HUES6 (cell line): ENCODE measurements around the gene WFDC5.
"Not testable (repeated sequence)": the region's sequence is repeated elsewhere in the genome, so short reads cannot be mapped to it uniquely, and the experiment has no call there.

Experiments used
- H3K27ac ChIP-seq: 2 replicates; pipeline ENCODE4 v1.7.0; 2013; ENCODE audit warnings: low read depth, mild to moderate bottlenecking, low read length, inconsistent platforms
- H3K27me3 ChIP-seq: 2 replicates; pipeline ENCODE4 v1.6.1; 2013; ENCODE audit warnings: low read length; ENCODE audit not compliant: control insufficient read depth, insufficient read depth
- H3K36me3 ChIP-seq: 2 replicates; pipeline ENCODE4 v1.6.1; 2013; ENCODE audit warnings: low read length; ENCODE audit not compliant: control insufficient read depth, insufficient read depth
- H3K4me1 ChIP-seq: 2 replicates; pipeline ENCODE4 v1.6.1; 2013; ENCODE audit warnings: low read length; ENCODE audit not compliant: control insufficient read depth, insufficient read depth
- H3K4me3 ChIP-seq: 2 replicates; pipeline ENCODE4 v1.5.1; 2013; ENCODE audit warnings: low read depth, low read length
- H3K9ac ChIP-seq: one replicate; pipeline ENCODE4 v1.6.1; 2013; ENCODE audit warnings: mild to moderate bottlenecking, low read length
- H3K9me3 ChIP-seq: 2 replicates; pipeline ENCODE4 v1.6.1; 2013; ENCODE audit warnings: low read depth, low read length; ENCODE audit not compliant: control insufficient read depth, insufficient read depth

WFDC5 gene

GRCh38 chr20:45070932-45071632 lies 43.9 kb downstream of the WFDC5 start:
- H3K27me3 ChIP-seq, result no peaks in the 10 kb centered on the region
- H3K9ac ChIP-seq, result no peak overlapping the region
- no peaks in the 10 kb centered on the region for H3K9me3 ChIP-seq
- peaks cover 13% of the 10 kb centered on the region for H3K36me3 ChIP-seq
- H3K4me1 ChIP-seq, result peaks cover 4% of the 10 kb centered on the region; the same call in 1 of the 2 replicates
- H3K4me3 ChIP-seq, result no peak overlapping the region
- no peak overlapping the region; the same call in 1 of the 2 replicates for H3K27ac ChIP-seq

- Histone ChIP-seq H3K27ac (peak overlapping the region; percentile 49; the same call in 1 of the 2 replicates), H3K36me3 (no peaks in the 10 kb centered on the region), H3K4me3 (no peak overlapping the region), H3K4me1 (peaks cover 3% of the 10 kb centered on the region; the same call in 1 of the 2 replicates), H3K9me3 (no peaks in the 10 kb centered on the region), H3K27me3 (no peaks in the 10 kb centered on the region), H3K9ac (peak overlapping the region; percentile 41)
These were observed 45.7 kb downstream of the WFDC5 start for GRCh38 chr20:45069261-45069660.

- Histone ChIP-seq H3K36me3 (no peaks in the 10 kb centered on the region), H3K4me1 (peaks cover 3% of the 10 kb centered on the region; the same call in 1 of the 2 replicates), H3K4me3 (no peak overlapping the region), H3K27me3 (no peaks in the 10 kb centered on the region), H3K9ac (no peak overlapping the region), H3K9me3 (no peaks in the 10 kb centered on the region), H3K27ac (no peak overlapping the region)
These were observed 47.4 kb downstream of the WFDC5 start for GRCh38 chr20:45067558-45067957.

- Histone ChIP-seq H3K4me1 (peaks cover 3% of the 10 kb centered on the region; the same call in 1 of the 2 replicates), H3K9ac (no peak overlapping the region), H3K9me3 (no peaks in the 10 kb centered on the region), H3K27me3 (no peaks in the 10 kb centered on the region), H3K36me3 (no peaks in the 10 kb centered on the region), H3K4me3 (no peak overlapping the region), H3K27ac (no peak overlapping the region)
These were observed 47.9 kb downstream of the WFDC5 start for GRCh38 chr20:45067087-45067486.

GRCh38 chr20:45066372-45066771 lies 48.6 kb downstream of the WFDC5 start:
- Histone ChIP-seq H3K9me3 (no peaks in the 10 kb centered on the region), H3K4me1 (peaks cover 3% of the 10 kb centered on the region; the same call in 1 of the 2 replicates), H3K27ac (no peak overlapping the region), H3K27me3 (no peaks in the 10 kb centered on the region), H3K4me3 (no peak overlapping the region), H3K36me3 (no peaks in the 10 kb centered on the region), H3K9ac (no peak overlapping the region)

- Histone ChIP-seq H3K36me3 (no peaks in the 10 kb centered on the region), H3K27ac (no peak overlapping the region), H3K27me3 (no peaks in the 10 kb centered on the region), H3K9ac (no peak overlapping the region), H3K4me3 (no peak overlapping the region), H3K4me1 (peaks cover 3% of the 10 kb centered on the region; the same call in 1 of the 2 replicates), H3K9me3 (no peaks in the 10 kb centered on the region)
These were observed 50.2 kb downstream of the WFDC5 start for GRCh38 chr20:45064812-45065211.

- not testable (repeated sequence) for H3K4me1 ChIP-seq, H3K27me3 ChIP-seq, H3K4me3 ChIP-seq, H3K27ac ChIP-seq, H3K9ac ChIP-seq, H3K36me3 ChIP-seq, H3K9me3 ChIP-seq
These were observed 51.9 kb downstream of the WFDC5 start for GRCh38 chr20:45063107-45063506.

- Histone ChIP-seq H3K36me3 (peaks cover 10% of the 10 kb centered on the region; the same call in 1 of the 2 replicates), H3K4me3 (no peak overlapping the region), H3K4me1 (no peaks in the 10 kb centered on the region), H3K27me3 (no peaks in the 10 kb centered on the region), H3K9ac (no peak overlapping the region), H3K27ac (no peak overlapping the region), H3K9me3 (no peaks in the 10 kb centered on the region)
These were observed 53.7 kb downstream of the WFDC5 start for GRCh38 chr20:45061244-45061643.

GRCh38 chr20:45060294-45060693 lies 54.7 kb downstream of the WFDC5 start:
- H3K27me3 ChIP-seq, result no peaks in the 10 kb centered on the region
- H3K36me3 ChIP-seq, result peaks cover 10% of the 10 kb centered on the region; the same call in 1 of the 2 replicates
- H3K9ac ChIP-seq, result no peak overlapping the region
- no peak overlapping the region for H3K4me3 ChIP-seq
- H3K9me3 ChIP-seq, result no peaks in the 10 kb centered on the region
- no peaks in the 10 kb centered on the region for H3K4me1 ChIP-seq
- no peak overlapping the region for H3K27ac ChIP-seq
